ENCODE data around the gene PLEKHS1.
"Not testable (repeated sequence)": the region's sequence is repeated elsewhere in the genome, so short reads cannot be mapped to it uniquely, and the experiment has no call there.

PLEKHS1 gene

DNA sequence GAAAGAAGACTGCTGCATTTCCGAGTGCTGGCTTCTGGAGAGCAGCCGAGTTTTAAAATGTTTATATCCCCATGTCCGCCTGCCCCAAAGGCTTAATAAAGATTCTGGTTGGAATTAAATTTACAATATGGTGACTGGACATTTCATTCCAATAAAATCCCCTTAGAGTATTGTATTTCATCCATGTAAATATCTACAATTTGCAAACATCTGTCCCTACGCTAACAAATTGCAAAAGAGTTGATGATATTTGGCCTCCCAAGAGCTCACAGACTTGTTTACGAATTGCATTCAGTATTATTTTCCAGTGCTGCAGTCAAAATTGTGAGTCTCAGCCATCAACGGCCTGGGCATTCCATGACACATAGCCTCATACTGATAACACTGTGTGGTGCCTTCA lies 50.1 kb downstream of the PLEKHS1 start:
- DNase-seq, result no peak

GRCh38 chr10:113802997-113803396 lies 51.5 kb downstream of the PLEKHS1 start:
- DNase-seq, result no peak

- DNase-seq, result no peak
Observed at GRCh38 chr10:113806503-113806902, 55.0 kb downstream of the PLEKHS1 start.

- DNase-seq, result no peak
Observed at GRCh38 chr10:113808168-113808567, 56.7 kb downstream of the PLEKHS1 start.

GRCh38 chr10:113814700-113815099 lies 63.2 kb downstream of the PLEKHS1 start:
- DNase-seq, result not testable (repeated sequence)

DNA sequence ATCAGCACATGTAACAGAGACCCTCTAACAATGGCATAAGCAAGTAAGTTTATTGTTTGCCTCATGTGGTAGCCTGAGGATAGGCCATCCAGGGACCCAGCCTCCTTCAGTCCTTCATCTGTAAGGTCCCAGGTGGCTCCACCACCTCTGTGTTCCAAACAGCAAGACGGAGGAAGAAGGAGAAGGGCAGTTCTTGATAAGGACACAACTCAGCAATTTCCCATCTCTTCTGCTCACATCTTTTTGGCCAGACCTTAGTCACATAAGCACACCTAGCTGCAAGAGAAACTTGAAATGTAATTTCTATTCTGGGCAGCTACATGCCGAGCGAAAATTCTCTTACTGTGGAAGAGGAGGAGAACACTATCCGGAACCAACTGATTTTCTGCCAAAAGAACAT lies 68.5 kb downstream of the PLEKHS1 start:
- DNase-seq, result no peak

- DNase-seq, result no peak
Observed at GRCh38 chr10:113820507-113820906, 69.0 kb downstream of the PLEKHS1 start.

DNA sequence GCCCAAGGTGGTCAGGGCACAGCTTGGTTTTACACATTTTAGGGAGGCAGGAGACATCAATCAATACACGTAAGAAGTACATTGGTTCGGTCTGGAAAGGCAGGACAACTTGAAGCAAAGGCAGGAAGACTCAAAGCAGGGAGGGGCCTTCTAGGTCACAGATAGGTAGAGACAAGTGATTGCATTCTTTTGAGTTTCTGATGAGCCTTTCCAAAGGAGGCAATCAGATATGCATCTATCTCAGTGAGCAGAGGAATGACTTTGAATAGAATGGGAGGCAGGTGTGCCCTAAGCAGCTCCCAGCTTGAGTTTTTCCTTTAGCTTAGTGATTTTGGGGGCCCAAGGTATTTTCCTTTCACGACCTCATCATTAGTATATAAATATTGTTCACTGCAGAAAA lies 69.8 kb downstream of the PLEKHS1 start:
- not testable (repeated sequence) for DNase-seq

- DNase-seq, result no peak
Observed at GRCh38 chr10:113822174-113822573, 70.7 kb downstream of the PLEKHS1 start.

GRCh38 chr10:113823389-113823788 lies 71.9 kb downstream of the PLEKHS1 start:
- no peak for DNase-seq

GRCh38 chr10:113825791-113826190 lies 74.3 kb downstream of the PLEKHS1 start:
- no peak for DNase-seq

DNA sequence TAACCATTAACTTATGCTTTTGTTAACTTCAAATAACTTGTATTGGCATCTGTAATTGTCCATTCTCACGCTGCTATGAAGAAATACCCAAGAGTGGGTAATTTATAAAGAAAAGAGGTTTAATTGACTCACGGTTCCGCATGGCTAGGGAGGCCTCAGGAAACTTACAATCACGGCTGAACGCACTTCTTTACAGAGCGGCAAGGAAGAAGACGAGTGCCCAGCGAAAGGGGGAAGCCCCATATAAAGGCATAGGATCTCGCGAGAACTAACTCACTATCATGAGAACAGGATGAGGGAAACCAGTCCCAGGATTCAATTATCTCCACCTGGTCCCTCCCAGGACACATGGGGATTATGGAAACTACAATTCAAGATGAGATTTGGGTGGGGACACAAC lies 77.1 kb downstream of the PLEKHS1 start:
- not testable (repeated sequence) for DNase-seq

Data from stimulated activated naive CD4-positive, alpha-beta T cell treated with Interleukin-2 at 50 U/mL for 16 hours (primary cell).